IPS-20b (cell line): ENCODE results near the gene DNM2.

Experiments
- H3K27ac ChIP-seq: one replicate; pipeline ENCODE4 v1.5.1; 2013; ENCODE audit warnings: low read length
- H3K27me3 ChIP-seq: 2 replicates; pipeline ENCODE4 v1.6.1; 2013; ENCODE audit warnings: mild to moderate bottlenecking, low read length, inconsistent platforms; ENCODE audit not compliant: insufficient read depth
- H3K36me3 ChIP-seq: 2 replicates; pipeline ENCODE4 v1.6.1; 2013; ENCODE audit warnings: low read depth, mild to moderate bottlenecking, inconsistent platforms, low read length, moderate library complexity; ENCODE audit not compliant: insufficient read depth
- H3K4me1 ChIP-seq: 2 replicates; pipeline ENCODE4 v1.6.1; 2013; ENCODE audit warnings: mild to moderate bottlenecking, control low read depth, inconsistent platforms, low read length, moderate library complexity; ENCODE audit not compliant: insufficient read depth
- H3K4me3 ChIP-seq: 2 replicates; pipeline ENCODE4 v1.5.1; 2013; ENCODE audit warnings: mild to moderate bottlenecking, low read length, inconsistent platforms
- H3K9ac ChIP-seq: 2 replicates; pipeline ENCODE4 v1.6.1; 2013; ENCODE audit warnings: low read depth, mild to moderate bottlenecking, inconsistent platforms, low read length, moderate library complexity
- H3K9me3 ChIP-seq: 2 replicates; pipeline ENCODE4 v1.6.1; 2013; ENCODE audit warnings: mild to moderate bottlenecking, low read depth, low read length, inconsistent platforms; ENCODE audit not compliant: insufficient read depth

The DNM2 gene

DNA sequence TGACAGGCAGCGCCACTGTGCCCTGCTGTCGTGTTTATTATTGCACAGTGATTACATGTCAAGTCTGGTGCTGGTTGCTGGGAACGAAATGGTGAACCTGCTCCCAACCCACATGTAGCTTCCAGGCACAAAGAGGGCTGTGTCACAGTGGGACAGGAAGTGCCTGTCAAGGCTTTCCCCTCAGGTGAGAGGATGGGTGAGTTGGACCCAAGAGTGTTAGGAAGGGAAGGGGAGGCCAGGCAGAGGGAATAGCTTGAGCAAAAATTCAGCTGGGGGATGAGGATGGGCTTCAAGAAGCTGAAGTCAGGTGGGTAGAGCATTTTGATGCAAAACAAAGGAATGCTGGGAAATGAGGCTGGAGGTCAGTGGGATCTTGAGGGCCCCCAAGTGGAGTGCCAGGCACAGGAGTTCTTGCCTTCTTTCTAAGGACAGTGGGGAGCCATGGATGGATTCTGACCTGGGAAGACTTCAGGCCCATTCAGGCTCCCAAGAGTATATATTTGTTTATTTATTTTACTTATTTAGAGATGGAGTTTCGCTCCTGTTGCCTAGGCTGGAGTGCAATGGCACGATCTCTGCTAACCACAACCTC is 25.1 kb upstream of the DNM2 start:
- H3K36me3 ChIP-seq: peaks cover 51% of the 10 kb centered on the region
- H3K9ac ChIP-seq: no peak overlapping the region
- no peaks in the 10 kb centered on the region for H3K9me3 ChIP-seq
- no peak overlapping the region for H3K4me3 ChIP-seq
- H3K27me3 ChIP-seq: 0 out of 2 replicates have a peak, but pooled peaks cover 4% of the 10 kb centered on the region
- no peak overlapping the region for H3K27ac ChIP-seq
- H3K4me1 ChIP-seq: peaks cover 9% of the 10 kb centered on the region; the same call in 1 of the 2 replicates

DNA sequence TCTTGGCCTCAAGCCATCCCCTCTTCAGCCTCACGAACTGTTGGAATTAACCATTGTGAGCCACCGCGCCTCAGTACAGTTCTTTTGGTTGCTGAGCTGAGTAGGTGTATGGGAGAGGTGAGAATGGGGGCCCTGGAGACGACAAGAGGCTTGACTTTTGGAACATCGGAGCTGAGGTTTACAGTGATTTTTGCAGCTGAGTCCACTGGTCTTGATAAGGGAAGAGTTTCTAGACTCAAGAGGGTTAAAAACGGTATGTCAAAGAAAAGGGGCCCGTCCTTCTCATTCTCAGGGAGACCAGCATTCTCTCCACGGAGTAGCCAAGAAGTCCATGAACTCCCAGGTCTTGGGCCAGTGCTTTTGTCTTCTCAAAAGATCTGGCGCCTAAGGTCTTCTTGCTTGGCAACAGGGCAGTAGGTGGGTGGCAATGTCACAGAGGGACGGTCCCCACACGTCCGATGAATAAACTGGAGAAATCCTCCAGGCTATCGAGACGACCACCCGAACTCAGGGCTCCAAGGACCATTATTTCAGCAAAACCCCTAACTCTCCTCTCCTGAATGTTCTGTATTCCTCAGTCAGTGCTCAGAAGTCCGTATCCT is 23.1 kb upstream of the DNM2 start:
- 0 out of 2 replicates have a peak, but pooled peaks cover 4% of the 10 kb centered on the region for H3K27me3 ChIP-seq
- peak overlapping the region; percentile 50 for H3K4me3 ChIP-seq
- H3K4me1 ChIP-seq: peaks cover 9% of the 10 kb centered on the region; the same call in 1 of the 2 replicates
- H3K9me3 ChIP-seq: no peaks in the 10 kb centered on the region
- H3K9ac ChIP-seq: peak overlapping the region; percentile 66
- H3K36me3 ChIP-seq: peaks cover 30% of the 10 kb centered on the region
- no peak overlapping the region for H3K27ac ChIP-seq

DNA sequence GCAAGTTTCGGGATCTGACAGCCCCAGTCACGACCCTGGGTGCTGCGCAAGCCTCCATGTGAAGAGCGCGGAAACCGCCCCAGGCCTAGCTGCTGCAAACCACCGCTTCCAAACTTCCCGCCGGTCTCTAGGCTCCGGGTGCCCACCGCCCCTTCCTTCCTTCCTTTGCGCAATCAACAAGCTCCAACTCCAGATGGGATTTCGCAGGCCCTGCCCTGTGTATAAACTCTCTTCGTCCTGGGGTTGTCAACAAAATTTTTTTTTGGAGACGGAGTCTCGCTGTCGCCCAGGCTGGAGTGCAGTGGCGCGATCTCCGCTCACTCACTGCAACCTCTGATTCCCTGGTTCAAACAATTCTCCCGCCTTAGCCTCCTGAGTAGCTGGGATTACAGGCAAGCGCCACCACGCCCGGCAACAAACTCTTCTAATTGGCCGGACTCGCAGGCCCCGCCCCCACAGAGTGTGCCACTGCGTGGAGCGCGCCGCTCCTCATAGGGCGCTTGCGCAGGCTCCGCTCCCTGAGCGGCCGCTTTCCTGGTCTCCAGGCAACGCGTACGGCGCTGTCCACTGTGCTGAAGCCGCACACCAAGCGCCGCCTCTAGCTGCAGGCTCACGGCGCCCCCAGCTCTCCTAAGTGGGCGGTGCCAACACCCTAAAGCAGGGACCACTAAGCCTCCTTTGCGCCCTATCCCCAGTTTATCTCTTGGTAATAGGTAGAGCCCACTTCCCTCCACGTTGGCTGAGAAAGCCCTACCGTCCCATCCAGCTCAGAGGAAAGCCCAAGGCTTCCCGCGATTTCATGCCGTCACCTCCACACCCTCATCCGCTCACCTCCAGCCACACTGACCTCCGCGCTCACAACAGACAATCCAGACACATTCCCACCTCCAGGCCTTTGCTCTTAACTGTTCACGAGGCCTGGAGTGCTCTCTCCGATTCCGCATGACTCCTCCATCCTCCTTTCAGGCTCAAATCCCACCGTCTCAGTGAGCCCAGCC is 22.2 kb upstream of the DNM2 start:
- Histone ChIP-seq H3K27me3 (0 out of 2 replicates have a peak, but pooled peaks cover 4% of the 10 kb centered on the region), H3K4me3 (peak overlapping the region; percentile 50; the same call in 1 of the 2 replicates), H3K9ac (peak overlapping the region; percentile 66), H3K4me1 (peaks cover 9% of the 10 kb centered on the region; the same call in 1 of the 2 replicates), H3K27ac (no peak overlapping the region), H3K9me3 (no peaks in the 10 kb centered on the region), H3K36me3 (peaks cover 21% of the 10 kb centered on the region)

DNA sequence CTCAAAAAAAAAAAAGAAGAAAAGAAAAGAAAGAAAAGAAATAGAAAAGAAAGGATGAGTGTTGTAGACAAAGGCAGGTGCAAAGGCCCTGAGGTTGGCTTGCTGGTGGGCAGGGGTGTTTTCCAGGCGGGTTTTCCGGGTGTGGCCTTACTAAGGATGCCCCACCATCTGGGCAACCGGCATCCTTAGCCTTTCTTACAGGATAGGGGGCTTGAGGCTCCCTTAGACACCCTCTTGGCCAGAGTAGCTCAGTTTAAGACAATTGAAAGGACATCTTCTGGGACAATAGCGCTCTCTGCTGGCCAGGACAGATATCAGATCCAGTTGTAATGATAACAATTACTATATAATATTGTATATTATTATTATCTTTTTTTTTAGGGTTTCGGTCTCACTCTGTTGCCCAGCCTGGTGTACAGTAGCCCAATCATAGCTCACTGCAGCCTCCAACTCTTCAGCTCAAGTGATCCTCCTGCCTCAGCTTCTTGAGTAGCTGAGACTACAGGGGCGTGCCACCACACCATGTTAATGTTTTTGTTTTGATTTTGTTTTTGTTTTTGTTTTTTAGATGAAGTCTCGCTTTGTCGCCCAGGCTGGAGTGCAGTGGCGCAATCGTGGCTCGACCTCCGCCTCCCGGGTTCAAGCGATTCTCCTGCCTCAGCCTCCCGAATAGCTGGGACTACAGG is 18.1 kb upstream of the DNM2 start:
- Histone ChIP-seq H3K27ac (no peak overlapping the region), H3K27me3 (0 out of 2 replicates have a peak, but pooled peaks cover 4% of the 10 kb centered on the region), H3K9ac (no peak overlapping the region), H3K9me3 (no peaks in the 10 kb centered on the region), H3K36me3 (no peaks in the 10 kb centered on the region; the same call in 1 of the 2 replicates), H3K4me1 (peaks cover 5% of the 10 kb centered on the region; the same call in 1 of the 2 replicates), H3K4me3 (no peak overlapping the region)

DNA sequence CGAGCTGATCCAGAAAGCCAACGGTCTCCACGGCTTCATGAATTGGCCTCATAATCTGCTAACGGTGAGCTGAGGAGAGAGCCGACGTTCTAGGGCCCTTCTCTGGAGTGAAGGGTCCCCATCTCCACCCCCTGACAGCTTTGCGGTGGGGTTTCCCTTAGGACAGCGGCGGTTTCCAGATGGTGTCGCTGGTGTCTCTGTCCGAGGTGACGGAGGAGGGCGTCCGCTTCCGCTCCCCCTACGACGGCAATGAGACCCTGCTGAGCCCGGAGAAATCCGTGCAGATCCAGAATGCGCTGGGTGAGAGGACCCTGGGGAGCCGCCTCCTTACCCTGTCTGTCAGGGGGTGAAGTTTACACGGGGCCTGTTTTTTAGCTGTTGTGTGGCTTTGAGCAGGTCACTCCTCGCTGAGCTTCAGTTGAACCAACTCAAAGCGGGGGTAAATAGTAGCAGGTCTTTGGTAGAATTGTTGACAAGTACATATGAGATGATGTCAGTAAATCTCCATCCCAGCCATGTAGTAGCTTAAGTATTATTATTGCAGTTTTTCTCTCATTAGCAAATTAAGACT is 15.8 kb upstream of the DNM2 start:
- Histone ChIP-seq H3K9me3 (no peaks in the 10 kb centered on the region), H3K4me3 (peak overlapping the region; percentile 87), H3K36me3 (peaks cover 3% of the 10 kb centered on the region; the same call in 1 of the 2 replicates), H3K27ac (no peak overlapping the region), H3K27me3 (0 out of 2 replicates have a peak, but pooled peaks cover under 1% of the 10 kb centered on the region), H3K9ac (peak overlapping the region; percentile 87), H3K4me1 (no peaks in the 10 kb centered on the region)

DNA sequence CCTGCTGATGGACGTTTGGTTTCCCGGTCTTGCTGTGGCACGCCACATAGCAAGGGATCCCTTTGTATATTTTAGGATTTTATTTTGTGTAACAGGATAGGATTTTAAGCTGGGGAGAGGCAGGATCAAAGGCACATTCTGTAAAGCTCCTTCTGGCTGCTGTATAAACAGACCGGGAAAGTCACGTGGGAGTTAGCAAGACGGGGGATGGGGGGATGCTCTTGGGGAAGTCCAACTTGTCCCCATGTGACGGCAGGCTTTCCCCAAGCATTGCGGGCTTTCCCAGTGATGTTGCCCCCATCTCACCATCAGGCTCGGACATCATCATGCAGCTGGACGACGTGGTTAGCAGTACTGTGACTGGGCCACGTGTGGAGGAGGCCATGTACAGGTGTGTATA is 10.9 kb upstream of the DNM2 start:
- Histone ChIP-seq H3K36me3 (peaks cover 12% of the 10 kb centered on the region; the same call in 1 of the 2 replicates), H3K27ac (no peak overlapping the region), H3K9ac (no peak overlapping the region), H3K27me3 (no peaks in the 10 kb centered on the region), H3K4me1 (no peaks in the 10 kb centered on the region), H3K4me3 (no peak overlapping the region), H3K9me3 (no peaks in the 10 kb centered on the region)

DNA sequence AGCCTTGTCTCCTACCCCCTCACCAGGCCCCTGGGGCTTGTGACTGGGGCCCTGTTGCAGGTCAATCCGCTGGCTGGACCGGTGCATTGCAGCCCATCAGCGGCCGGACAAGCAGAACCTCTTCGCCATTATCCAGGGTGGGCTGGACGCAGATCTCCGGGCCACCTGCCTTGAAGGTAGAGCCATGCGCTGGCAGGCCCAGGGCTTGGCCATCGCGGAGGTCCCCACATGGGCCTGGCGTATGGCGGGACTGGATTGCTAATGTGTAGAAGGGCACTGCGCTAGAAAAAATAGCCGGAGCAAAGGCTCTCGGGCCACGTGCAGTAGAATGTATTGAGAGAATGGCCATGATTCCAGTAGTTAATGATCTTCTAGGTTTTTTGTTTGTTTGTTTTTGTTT is 10.4 kb upstream of the DNM2 start:
- no peaks in the 10 kb centered on the region for H3K4me1 ChIP-seq
- no peak overlapping the region for H3K27ac ChIP-seq
- H3K9me3 ChIP-seq: no peaks in the 10 kb centered on the region
- peaks cover 12% of the 10 kb centered on the region; the same call in 1 of the 2 replicates for H3K36me3 ChIP-seq
- no peak overlapping the region for H3K4me3 ChIP-seq
- H3K27me3 ChIP-seq: no peaks in the 10 kb centered on the region
- H3K9ac ChIP-seq: no peak overlapping the region

DNA sequence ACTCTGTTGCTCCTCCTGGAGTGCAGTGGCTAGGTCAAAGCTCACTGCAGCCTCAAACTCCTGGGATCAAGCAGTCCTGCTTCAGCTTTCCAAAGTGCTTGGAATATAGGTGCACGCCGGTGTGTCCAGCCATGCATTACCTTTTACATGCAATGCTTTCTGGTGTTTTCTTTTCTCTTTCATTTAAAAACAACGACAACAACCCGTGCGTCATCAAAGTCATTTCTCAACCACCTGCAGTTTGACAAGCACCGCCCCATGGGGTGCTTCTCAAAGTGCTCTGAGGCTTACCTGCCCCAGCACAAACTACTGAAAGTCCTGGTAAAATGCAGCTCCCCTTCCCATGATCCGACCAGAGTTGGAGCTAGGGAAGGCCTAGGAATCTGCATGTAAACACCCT is 9.6 kb upstream of the DNM2 start:
- peaks cover 18% of the 10 kb centered on the region for H3K36me3 ChIP-seq
- H3K9ac ChIP-seq: no peak overlapping the region
- no peaks in the 10 kb centered on the region for H3K4me1 ChIP-seq
- no peak overlapping the region for H3K4me3 ChIP-seq
- no peaks in the 10 kb centered on the region for H3K27me3 ChIP-seq
- no peaks in the 10 kb centered on the region for H3K9me3 ChIP-seq
- no peak overlapping the region for H3K27ac ChIP-seq

DNA sequence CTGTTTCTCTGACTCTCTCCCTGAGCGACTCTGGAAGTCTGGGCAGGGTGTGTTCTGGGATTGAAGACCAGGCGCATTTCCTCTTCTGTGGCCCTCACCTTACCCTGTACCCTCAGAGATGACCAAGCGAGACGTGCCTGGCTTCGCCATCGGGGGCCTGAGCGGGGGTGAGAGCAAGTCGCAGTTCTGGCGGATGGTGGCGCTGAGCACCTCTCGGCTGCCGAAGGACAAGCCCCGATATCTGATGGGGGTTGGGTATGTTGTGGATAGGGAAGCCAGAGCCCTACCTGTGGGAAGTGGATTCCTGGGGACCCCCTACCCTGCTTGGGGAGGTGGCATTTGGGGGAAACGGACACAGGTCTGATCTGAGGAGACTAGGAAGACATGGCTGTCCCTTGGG is 5.8 kb upstream of the DNM2 start:
- no peak overlapping the region for H3K9ac ChIP-seq
- H3K4me3 ChIP-seq: no peak overlapping the region
- H3K27ac ChIP-seq: no peak overlapping the region
- H3K9me3 ChIP-seq: no peaks in the 10 kb centered on the region
- peaks cover 27% of the 10 kb centered on the region for H3K36me3 ChIP-seq
- no peaks in the 10 kb centered on the region for H3K4me1 ChIP-seq
- H3K27me3 ChIP-seq: no peaks in the 10 kb centered on the region

DNA sequence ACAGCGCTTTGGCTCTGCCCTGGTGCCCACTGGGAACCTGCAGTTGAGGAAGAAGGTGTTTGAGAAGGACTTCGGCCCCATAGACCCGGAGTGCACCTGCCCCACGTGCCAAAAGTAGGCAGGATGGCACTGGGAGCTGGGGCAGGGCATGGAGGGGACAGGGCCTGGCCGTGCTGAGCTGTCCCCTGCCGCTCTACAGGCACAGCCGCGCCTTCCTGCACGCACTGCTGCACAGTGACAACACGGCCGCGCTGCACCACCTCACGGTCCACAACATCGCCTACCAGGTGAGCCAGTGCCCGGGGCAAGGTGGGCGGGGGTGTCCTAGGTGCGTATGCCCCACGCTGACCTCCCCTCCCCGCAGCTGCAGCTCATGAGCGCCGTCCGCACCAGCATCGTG is 5.1 kb upstream of the DNM2 start:
- no peaks in the 10 kb centered on the region for H3K27me3 ChIP-seq
- no peak overlapping the region for H3K27ac ChIP-seq
- no peaks in the 10 kb centered on the region for H3K4me1 ChIP-seq
- H3K4me3 ChIP-seq: no peak overlapping the region
- no peaks in the 10 kb centered on the region for H3K9me3 ChIP-seq
- no peak overlapping the region for H3K9ac ChIP-seq
- peaks cover 23% of the 10 kb centered on the region for H3K36me3 ChIP-seq

DNA sequence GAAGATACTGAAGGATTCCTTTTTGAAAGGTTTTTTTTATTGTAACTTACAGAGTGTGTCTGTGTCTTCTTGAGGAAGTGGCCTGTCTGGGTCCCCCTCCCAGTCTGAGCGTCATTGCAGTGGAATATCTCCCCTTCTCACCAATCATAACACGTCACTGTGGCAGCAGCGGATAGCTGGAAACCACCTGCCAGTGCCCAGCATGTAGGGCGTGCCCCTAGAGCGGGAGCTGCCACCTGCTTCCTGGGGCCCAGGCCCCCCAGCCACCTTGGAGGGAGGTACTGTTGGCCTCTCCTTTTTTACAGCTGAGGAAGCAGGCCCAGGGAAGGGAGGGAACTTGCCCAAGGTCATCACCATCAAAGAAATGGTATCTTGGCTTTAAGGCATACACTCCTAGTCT is 4.6 kb upstream of the DNM2 start:
- Histone ChIP-seq H3K4me1 (no peaks in the 10 kb centered on the region), H3K27me3 (no peaks in the 10 kb centered on the region), H3K36me3 (peaks cover 20% of the 10 kb centered on the region), H3K4me3 (no peak overlapping the region), H3K27ac (no peak overlapping the region), H3K9ac (no peak overlapping the region), H3K9me3 (no peaks in the 10 kb centered on the region)
